Breast epithelium (tissue), 4 donors: ENCODE data around the gene SH3BGRL2. TPM values are rescaled to one million over a fixed set of nuclear protein-coding genes. Genes with fewer than 3 reads are reported as not detected.
"Not testable (repeated sequence)": the region's sequence is repeated elsewhere in the genome, so short reads cannot be mapped to it uniquely, and the experiment has no call there.

ENCODE experiments used
- DNase-seq, 2 donors: peaks; one replicate each; pipeline ENCODE4 v3.0.0-alpha.2; 2019; ENCODE audit warnings: low spot score in 2 of 2
- H3K27ac ChIP-seq, 2 donors: fragments of 200-600 bp; sonication (generic) in 1 of 2; one replicate each; pipeline ENCODE4 v1.5.1; 2016 to 2019; ENCODE audit warnings: mild to moderate bottlenecking in 1 of 2
- H3K27me3 ChIP-seq, 2 donors: fragments of 200-600 bp; sonication (generic) in 1 of 2; one replicate each; pipeline versions ENCODE4 v1.5.1 to v1.6.0; 2017 to 2019; ENCODE audit warnings: control low read depth in 1 of 2, mild to moderate bottlenecking in 1 of 2
- H3K36me3 ChIP-seq: fragments of 200-600 bp; one replicate; pipeline ENCODE4 v1.5.1; 2019
- H3K4me1 ChIP-seq, 2 donors: fragments of 200-600 bp; sonication (generic); one replicate each; pipeline ENCODE4 v1.5.1; 2016 to 2019; ENCODE audit warnings: control low read depth in 1 of 2
- H3K4me3 ChIP-seq, 3 donors: fragments of 200-600 bp; sonication (generic); 1 replicate in 2 of 3; 2 replicates in 1 of 3; pipeline ENCODE4 v1.5.1; 2016 to 2019; ENCODE audit warnings: mild to moderate bottlenecking in 3 of 3, moderate library complexity in 2 of 3
- H3K9me3 ChIP-seq, 2 donors: fragments of 200-600 bp; sonication (generic) in 1 of 2; one replicate each; pipeline ENCODE4 v1.5.1; 2016 to 2019; ENCODE audit warnings: control low read depth in 1 of 2
- POLR2A ChIP-seq: fragments of 450-650 bp; IDR thresholded peaks from one replicate; pipeline ENCODE4 v1.6.1; 2016; ENCODE audit warnings: antibody characterized with exemption, mild to moderate bottlenecking, moderate library complexity
- POLR2AphosphoS5 ChIP-seq, 3 donors: sonication (generic); formaldehyde crosslinking; IDR thresholded peaks; one replicate each; pipeline ENCODE4 v1.6.1; 2017; ENCODE audit warnings: antibody characterized with exemption in 3 of 3
- intact Hi-C: fragments of 100-400 bp; cut with DNase I; formaldehyde crosslinking; loops from one replicate; pipeline ENCODE4 v1.15.1; 2023; ENCODE audit warnings: low total_unique reads
- total RNA-seq, 3 donors: library from RNA; depleted of rRNA; stranded (reverse); fragments of >200 nt; gene quantifications; one replicate each; pipeline ENCODE4 v1.1.0, GENCODE V29; 2016
- TF ChIP-seq, protein P1 (sequence below), 3 donors: fragments of 450-650 bp; IDR thresholded peaks; one replicate each; pipeline ENCODE4 v1.5.1; 2016 to 2017; ENCODE audit warnings: antibody characterized with exemption in 3 of 3, mild to moderate bottlenecking in 3 of 3, moderate library complexity in 3 of 3

The SH3BGRL2 gene
- total RNA-seq, 3 donors from 2014 or later: 31.8 to 54.4 (median 50.9) TPM

DNA sequence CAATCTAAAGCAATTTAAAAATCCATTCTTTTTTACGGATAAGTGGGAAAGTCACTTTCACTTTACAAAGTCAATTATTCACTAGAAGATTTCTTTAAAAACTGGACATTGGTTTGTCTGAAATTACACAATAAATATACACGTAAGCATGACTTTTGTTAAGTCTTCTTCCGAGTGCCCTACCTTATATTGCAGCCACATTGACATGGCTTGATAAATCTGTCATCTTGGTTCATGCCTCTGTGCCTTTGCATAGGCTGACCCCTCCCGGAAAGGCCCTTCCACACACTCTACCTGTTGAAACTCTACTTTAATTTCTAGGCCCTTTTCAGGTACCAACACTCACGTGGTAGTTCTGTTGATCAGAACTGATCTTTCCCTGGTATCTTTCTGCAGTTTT lies 104.1 kb downstream of the SH3BGRL2 start:
- H3K27me3 ChIP-seq: no peaks in the 10 kb centered on the region
- no peak for DNase-seq
- no peak overlapping the region for H3K27ac ChIP-seq
- intact Hi-C loops: no loop called here
- TF ChIP-seq POLR2AphosphoS5 (IDR thresholded peaks at IDR 0.05): no peak
- TF ChIP-seq, protein P1, sequence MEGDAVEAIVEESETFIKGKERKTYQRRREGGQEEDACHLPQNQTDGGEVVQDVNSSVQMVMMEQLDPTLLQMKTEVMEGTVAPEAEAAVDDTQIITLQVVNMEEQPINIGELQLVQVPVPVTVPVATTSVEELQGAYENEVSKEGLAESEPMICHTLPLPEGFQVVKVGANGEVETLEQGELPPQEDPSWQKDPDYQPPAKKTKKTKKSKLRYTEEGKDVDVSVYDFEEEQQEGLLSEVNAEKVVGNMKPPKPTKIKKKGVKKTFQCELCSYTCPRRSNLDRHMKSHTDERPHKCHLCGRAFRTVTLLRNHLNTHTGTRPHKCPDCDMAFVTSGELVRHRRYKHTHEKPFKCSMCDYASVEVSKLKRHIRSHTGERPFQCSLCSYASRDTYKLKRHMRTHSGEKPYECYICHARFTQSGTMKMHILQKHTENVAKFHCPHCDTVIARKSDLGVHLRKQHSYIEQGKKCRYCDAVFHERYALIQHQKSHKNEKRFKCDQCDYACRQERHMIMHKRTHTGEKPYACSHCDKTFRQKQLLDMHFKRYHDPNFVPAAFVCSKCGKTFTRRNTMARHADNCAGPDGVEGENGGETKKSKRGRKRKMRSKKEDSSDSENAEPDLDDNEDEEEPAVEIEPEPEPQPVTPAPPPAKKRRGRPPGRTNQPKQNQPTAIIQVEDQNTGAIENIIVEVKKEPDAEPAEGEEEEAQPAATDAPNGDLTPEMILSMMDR (IDR thresholded peaks at IDR 0.05): no peak
- TF ChIP-seq POLR2A: no peak
- H3K4me3 ChIP-seq: no peak overlapping the region
- H3K9me3 ChIP-seq: no peaks in the 10 kb centered on the region
- no peaks in the 10 kb centered on the region for H3K4me1 ChIP-seq
- H3K36me3 ChIP-seq: no peaks in the 10 kb centered on the region

DNA sequence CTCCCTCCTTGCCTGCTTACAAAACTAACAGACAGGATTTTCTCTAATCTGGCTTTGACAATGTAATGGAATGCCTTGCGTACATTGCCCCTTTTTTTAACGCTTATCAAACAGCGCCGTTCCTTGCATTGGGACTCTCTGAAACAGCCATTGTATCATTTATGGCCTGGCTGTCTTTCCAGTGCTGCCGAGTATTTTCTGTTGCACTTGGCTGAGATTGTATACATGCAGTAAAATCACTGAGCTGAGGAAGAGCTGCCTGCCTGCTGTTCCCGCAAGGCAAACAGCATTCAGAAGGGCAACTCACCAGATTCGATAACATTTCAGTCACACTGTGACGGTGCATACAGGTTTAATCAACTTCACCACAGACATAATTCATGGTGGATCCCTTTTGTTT lies 106.0 kb downstream of the SH3BGRL2 start:
- TF ChIP-seq, protein P1 (IDR thresholded peaks at IDR 0.05): no peak
- TF ChIP-seq POLR2AphosphoS5 (IDR thresholded peaks at IDR 0.05): no peak
- no peak for TF ChIP-seq POLR2A
- Histone ChIP-seq H3K4me3 (no peak overlapping the region), H3K27ac (no peak overlapping the region), H3K4me1 (no peaks in the 10 kb centered on the region), H3K9me3 (no peaks in the 10 kb centered on the region), H3K27me3 (no peaks in the 10 kb centered on the region), H3K36me3 (no peaks in the 10 kb centered on the region)
- intact Hi-C loops: no loop called here
- no peak for DNase-seq

DNA sequence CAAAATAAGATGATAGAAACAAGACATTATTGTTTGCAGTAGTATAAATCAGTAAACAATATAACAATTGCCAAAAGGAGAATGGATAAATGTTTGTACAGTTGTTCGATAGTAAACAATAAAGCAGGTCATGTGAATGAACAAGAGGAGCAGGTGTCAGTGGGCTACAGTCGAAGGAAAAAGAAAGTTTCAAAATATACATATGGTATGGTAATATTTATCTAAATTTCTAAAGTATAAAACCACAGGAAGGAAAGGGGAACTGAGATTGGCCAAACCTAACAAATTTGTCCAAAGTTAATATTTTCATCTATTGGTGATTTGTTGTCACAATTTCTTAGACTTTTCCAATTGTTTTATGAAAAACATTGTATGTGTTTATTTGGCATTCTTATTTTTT lies 110.9 kb downstream of the SH3BGRL2 start:
- DNase-seq: no peak
- no peaks in the 10 kb centered on the region for H3K4me1 ChIP-seq
- intact Hi-C loops: no loop called here
- no peak overlapping the region for H3K27ac ChIP-seq
- TF ChIP-seq, protein P1 (IDR thresholded peaks at IDR 0.05): no peak
- no peak for TF ChIP-seq POLR2A
- TF ChIP-seq POLR2AphosphoS5 (IDR thresholded peaks at IDR 0.05): no peak
- H3K9me3 ChIP-seq: peaks cover 3 to 8% of the 10 kb centered on the region in 2 donors
- H3K36me3 ChIP-seq: no peaks in the 10 kb centered on the region
- H3K27me3 ChIP-seq: no peaks in the 10 kb centered on the region
- no peak overlapping the region for H3K4me3 ChIP-seq

DNA sequence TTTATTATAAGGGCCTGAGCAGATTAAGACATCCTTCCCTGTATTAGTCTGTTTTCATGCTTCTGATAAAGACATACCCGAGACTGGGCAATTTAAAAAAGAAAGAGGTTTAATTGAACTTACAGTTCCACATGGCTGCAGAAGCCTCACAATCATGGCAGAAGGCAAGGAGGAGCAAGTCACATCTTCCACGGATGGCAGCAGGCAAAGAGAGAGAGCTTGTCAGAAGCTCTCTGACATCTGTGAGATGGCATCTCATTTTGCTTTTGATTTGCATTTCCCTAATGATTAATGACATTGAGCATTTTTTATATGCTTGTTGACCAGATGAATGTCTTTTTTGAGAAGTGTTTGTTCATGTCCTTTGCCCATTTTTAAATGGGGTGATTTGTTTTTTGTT lies 114.2 kb downstream of the SH3BGRL2 start:
- H3K9me3 ChIP-seq, DNase-seq, H3K36me3 ChIP-seq, H3K4me1 ChIP-seq, intact Hi-C loops, H3K4me3 ChIP-seq, H3K27me3 ChIP-seq, H3K27ac ChIP-seq: not testable (repeated sequence)

DNA sequence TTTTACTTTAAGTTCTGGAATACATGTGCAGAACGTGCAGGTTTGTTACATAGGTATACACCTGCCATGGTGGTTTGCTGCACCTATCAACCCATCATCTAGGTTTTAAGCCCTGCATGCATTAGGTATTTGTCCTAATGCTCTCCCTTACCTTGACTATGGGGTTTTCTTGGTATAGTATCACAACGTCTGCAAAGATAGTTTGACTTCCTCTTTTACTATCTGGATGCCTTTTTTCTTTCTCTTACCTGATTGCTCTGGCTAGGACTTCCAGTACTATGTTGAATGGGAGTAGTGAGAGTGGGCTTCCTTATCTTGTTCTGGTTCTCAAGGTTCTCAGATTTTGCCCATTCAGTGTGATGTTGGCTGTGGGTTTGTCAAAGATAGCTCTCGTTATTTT lies 115.2 kb downstream of the SH3BGRL2 start:
- H3K4me1 ChIP-seq, H3K4me3 ChIP-seq, intact Hi-C loops, H3K27ac ChIP-seq, H3K9me3 ChIP-seq, H3K27me3 ChIP-seq, H3K36me3 ChIP-seq, DNase-seq: not testable (repeated sequence)

DNA sequence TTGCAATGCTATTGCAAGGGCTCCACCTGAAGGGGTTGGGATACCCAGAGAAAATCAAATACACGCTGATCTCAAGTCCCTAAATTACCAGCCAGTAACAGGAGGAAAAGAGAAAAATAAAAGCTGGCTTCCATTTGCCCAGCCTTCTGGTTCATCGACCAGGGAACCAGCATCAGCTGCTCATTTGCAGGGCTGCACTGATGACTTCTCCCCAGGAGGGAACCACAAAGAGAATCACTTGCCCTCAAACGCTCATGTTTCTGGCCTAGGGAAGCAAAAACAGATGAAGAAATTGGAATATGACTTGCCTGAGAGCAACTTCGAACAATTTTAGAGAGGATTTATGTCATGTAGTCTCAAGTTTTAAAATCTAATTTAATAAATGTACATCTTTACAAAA lies 119.7 kb downstream of the SH3BGRL2 start:
- no peak for DNase-seq
- Histone ChIP-seq H3K9me3 (no peaks in the 10 kb centered on the region), H3K4me1 (no peaks in the 10 kb centered on the region), H3K27me3 (no peaks in the 10 kb centered on the region), H3K4me3 (no peak overlapping the region), H3K27ac (no peak overlapping the region), H3K36me3 (no peaks in the 10 kb centered on the region)
- intact Hi-C loops: no loop called here
- TF ChIP-seq, protein P1 (IDR thresholded peaks at IDR 0.05): no peak

Other genes with a start within 250 kb of the SH3BGRL2 start
- gene LCA5, start 93.9 kb upstream of the SH3BGRL2 start, total RNA-seq: 10 to 100 TPM in 1 of 3 donors, 1 to 10 TPM in 2; 8.0 to 15.2 (median 8.2) TPM